Right lobe of liver (tissue), 4 donors: ENCODE measurements around the gene FXYD7.

Source experiments
- POLR2A ChIP-seq: fragments of 450-650 bp; IDR thresholded peaks from one replicate; pipeline ENCODE4 v1.6.1; 2017; ENCODE audit warnings: antibody characterized with exemption, mild to moderate bottlenecking
- TF ChIP-seq, protein P1 (sequence below), 4 donors: fragments of 200-600 bp in 3 of 4; fragments of 450-650 bp in 1 of 4; IDR thresholded peaks; one replicate each; pipeline versions ENCODE4 v1.5.1 to v1.8.0; 2016 to 2022; ENCODE audit warnings: antibody characterized with exemption in 4 of 4, mild to moderate bottlenecking in 2 of 4
- donor health status: DM: no; HTN: no; CAD: no.
- donor health status: DM: no; HTN: no; CAD: no.
- donor health status: DM: no; HTN: yes; CAD: no.

DNA sequence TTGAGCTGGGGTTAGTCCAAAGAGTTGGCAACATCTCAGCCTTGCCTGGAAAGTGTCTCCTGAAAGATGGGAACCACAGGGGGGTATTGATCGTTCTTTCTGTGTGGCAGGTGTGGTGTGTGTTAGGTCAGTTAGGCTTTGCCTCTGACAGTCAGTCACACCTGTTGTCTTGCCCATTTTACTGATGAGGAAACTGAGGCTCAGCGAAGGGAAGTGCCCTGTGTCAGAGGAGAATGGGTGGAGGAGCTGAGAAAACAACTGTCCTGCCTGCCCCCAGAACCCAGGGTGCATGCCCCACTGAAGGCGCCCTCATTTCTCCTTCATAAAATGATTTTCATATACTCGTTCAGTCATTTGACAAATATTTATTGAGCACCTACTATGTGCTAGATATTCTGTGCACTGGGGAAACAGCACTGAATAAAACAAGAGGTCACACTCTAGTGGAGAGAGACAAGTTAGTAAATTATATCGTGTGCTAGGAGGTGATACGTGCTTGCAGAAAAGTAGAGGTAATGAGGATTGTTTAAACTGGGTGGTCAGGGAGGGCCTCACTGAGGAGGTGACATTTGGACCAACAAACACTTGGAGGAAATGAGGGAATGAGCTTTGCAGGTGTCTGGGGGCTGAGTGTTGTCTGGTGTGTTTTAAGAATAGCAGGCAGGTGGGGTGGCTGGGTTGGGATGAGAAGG, 13.1 kb downstream of the FXYD7 start:
- TF ChIP-seq, protein P1, sequence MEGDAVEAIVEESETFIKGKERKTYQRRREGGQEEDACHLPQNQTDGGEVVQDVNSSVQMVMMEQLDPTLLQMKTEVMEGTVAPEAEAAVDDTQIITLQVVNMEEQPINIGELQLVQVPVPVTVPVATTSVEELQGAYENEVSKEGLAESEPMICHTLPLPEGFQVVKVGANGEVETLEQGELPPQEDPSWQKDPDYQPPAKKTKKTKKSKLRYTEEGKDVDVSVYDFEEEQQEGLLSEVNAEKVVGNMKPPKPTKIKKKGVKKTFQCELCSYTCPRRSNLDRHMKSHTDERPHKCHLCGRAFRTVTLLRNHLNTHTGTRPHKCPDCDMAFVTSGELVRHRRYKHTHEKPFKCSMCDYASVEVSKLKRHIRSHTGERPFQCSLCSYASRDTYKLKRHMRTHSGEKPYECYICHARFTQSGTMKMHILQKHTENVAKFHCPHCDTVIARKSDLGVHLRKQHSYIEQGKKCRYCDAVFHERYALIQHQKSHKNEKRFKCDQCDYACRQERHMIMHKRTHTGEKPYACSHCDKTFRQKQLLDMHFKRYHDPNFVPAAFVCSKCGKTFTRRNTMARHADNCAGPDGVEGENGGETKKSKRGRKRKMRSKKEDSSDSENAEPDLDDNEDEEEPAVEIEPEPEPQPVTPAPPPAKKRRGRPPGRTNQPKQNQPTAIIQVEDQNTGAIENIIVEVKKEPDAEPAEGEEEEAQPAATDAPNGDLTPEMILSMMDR (IDR thresholded peaks at IDR 0.05) = no peak
- no peak for TF ChIP-seq POLR2A
